K562 (cell line): ENCODE data around the gene POLR1D. TPM values are rescaled to one million over a fixed set of nuclear protein-coding genes. Genes with fewer than 3 reads are reported as not detected.

ENCODE experiments used
- ATAC-seq: fragments of 200-7000 bp; cut with Tn5 transposase; 3 replicates; pipeline ENCODE4 v1.9.1; 2020; ENCODE audit warnings: moderate library complexity
- BruUV-seq: library from RNA; stranded (reverse); fragments of 400-500 nt; replicated peaks from 2 replicates; lab custom pipeline; 2021; lab: Mats Ljungman, UMichigan
- CTCF ChIA-PET: fragments of 300-600 bp; formaldehyde crosslinking; extraction: SDS; loops from one replicate; lab custom pipeline; 2021; ENCODE audit warnings: low intra/inter-chr PET ratio; lab: Yijun Ruan, JAX
- POLR2A ChIA-PET: fragments of 300-600, 350-650 bp; sonication (Branson Sonifier 250); formaldehyde crosslinking; extraction: SDS; loops from one replicate; lab custom pipeline; 2021; ENCODE audit warnings: antibody characterized with exemption, inconsistent platforms; lab: Yijun Ruan, JAX
- DNase-seq, 4 experiments: peaks; one replicate each; pipeline versions ENCODE4 v3.0.0 to v3.0.0-alpha.2; 2011 to 2018; ENCODE audit warnings: low spot score in 3 of 4, mixed read lengths in 3 of 4; ENCODE audit errors: extremely low read depth in 1 of 4
- FAIRE-seq: peaks from 2 replicates; lab custom pipeline; 2011; peaks lifted over from hg19 to GRCh38; lab: Jason Lieb, UNC
- H2AFZ ChIP-seq: 2 replicates; pipeline ENCODE4 v1.6.0; 2011; ENCODE audit warnings: low read depth, low read length, control low read depth, inconsistent platforms
- H3K27ac ChIP-seq: fragments of 200-600 bp; 3 replicates; pipeline ENCODE4 v1.8.0; 2011; ENCODE audit warnings: low read depth, mild to moderate bottlenecking, control low read depth, inconsistent platforms, low read length, moderate library complexity, mixed read lengths; ENCODE audit errors: extremely low read depth
- H3K27me3 ChIP-seq, 2 experiments: fragments of 300-600 bp in 1 of 2; 2 replicates in 1 of 2; 3 replicates in 1 of 2; pipeline versions ENCODE4 v1.6.0 to v1.8.0; 2011; ENCODE audit warnings: inconsistent platforms in 2 of 2, low read length in 2 of 2, mild to moderate bottlenecking in 1 of 2, mixed read lengths in 1 of 2, moderate library complexity in 1 of 2; ENCODE audit not compliant: control insufficient read depth in 2 of 2, insufficient read depth in 2 of 2
- H3K36me3 ChIP-seq: fragments of 300-600 bp; 3 replicates; pipeline ENCODE4 v1.8.0; 2011; ENCODE audit warnings: mild to moderate bottlenecking, low read length, inconsistent platforms; ENCODE audit not compliant: control insufficient read depth, insufficient read depth
- H3K4me1 ChIP-seq, 2 experiments: fragments of 200-600 bp in 1 of 2; replicated peaks in 1 of 2; 2 replicates in 1 of 2; 3 replicates in 1 of 2; pipeline versions ENCODE4 v1.5.1 to v1.8.0; 2011; ENCODE audit warnings: inconsistent platforms in 2 of 2, low read length in 2 of 2, mild to moderate bottlenecking in 1 of 2, mixed read lengths in 1 of 2, moderate library complexity in 1 of 2; ENCODE audit not compliant: control insufficient read depth in 2 of 2, insufficient read depth in 2 of 2
- H3K4me2 ChIP-seq: 2 replicates; pipeline ENCODE4 v1.6.1; 2011; ENCODE audit warnings: low read length, control low read depth, inconsistent platforms, mixed read lengths; ENCODE audit not compliant: insufficient read depth
- H3K4me3 ChIP-seq: fragments of 200-600 bp; sonication (generic), shearing (Covaris generic); 2 replicates; pipeline ENCODE4 v1.5.1; 2016; ENCODE audit warnings: control low read depth, inconsistent platforms
- H3K79me2 ChIP-seq: fragments of 200-600 bp; 3 replicates; pipeline ENCODE4 v1.8.0; 2011; ENCODE audit warnings: low read length, inconsistent platforms; ENCODE audit not compliant: control insufficient read depth, insufficient read depth
- H3K9ac ChIP-seq, 2 experiments: 2 replicates each; pipeline versions ENCODE4 v1.6.0 to v1.6.1; 2011; ENCODE audit warnings: low read depth in 2 of 2, low read length in 2 of 2, control low read depth in 1 of 2, inconsistent platforms in 1 of 2, mild to moderate bottlenecking in 1 of 2, mixed read lengths in 1 of 2; ENCODE audit not compliant: insufficient read depth in 1 of 2
- H3K9me1 ChIP-seq: one replicate; pipeline ENCODE4 v1.6.0; 2011; ENCODE audit warnings: inconsistent platforms, mild to moderate bottlenecking, low read length, moderate library complexity; ENCODE audit not compliant: control insufficient read depth, insufficient read depth
- H3K9me3 ChIP-seq: replicated peaks from 2 replicates; pipeline ENCODE4 v1.5.1; 2011; ENCODE audit warnings: low read depth, low read length, inconsistent platforms; ENCODE audit not compliant: control insufficient read depth, insufficient read depth
- H4K20me1 ChIP-seq: replicated peaks from 2 replicates; pipeline ENCODE4 v1.6.1; 2011; ENCODE audit warnings: low read length, inconsistent platforms, mixed read lengths; ENCODE audit not compliant: control insufficient read depth, insufficient read depth
- BMI1 ChIP-seq: fragments of 150-350 bp; IDR thresholded peaks from 2 replicates; pipeline ENCODE4 v1.6.1; 2014; ENCODE audit warnings: low read length
- CREB3L1 ChIP-seq: fragments of 450-650 bp; IDR thresholded peaks from 2 replicates; pipeline ENCODE4 v1.6.1; 2014; ENCODE audit warnings: low read depth, mild to moderate bottlenecking, moderate library complexity, borderline replicate concordance
- EP300 ChIP-seq: IDR thresholded peaks from 2 replicates; pipeline ENCODE4 v1.6.1; 2012; ENCODE audit warnings: low read length, improper control_type of control experiment
- MCM2 ChIP-seq: fragments of 450-650 bp; IDR thresholded peaks from 2 replicates; pipeline ENCODE4 v1.6.1; 2017; ENCODE audit warnings: low read depth, mild to moderate bottlenecking
- MTA1 ChIP-seq: fragments of 450-650 bp; IDR thresholded peaks from 2 replicates; pipeline ENCODE4 v1.6.1; 2017; ENCODE audit warnings: borderline replicate concordance
- NCOA2 ChIP-seq, 2 experiments: fragments of 450-650 bp; IDR thresholded peaks; 2 replicates each; pipeline ENCODE4 v1.6.1; 2018; ENCODE audit warnings: mild to moderate bottlenecking in 2 of 2, moderate library complexity in 1 of 2; ENCODE audit not compliant: partially characterized antibody in 2 of 2
- RHOXF2B ChIP-seq: fragments of 250-450 bp; sonication (Bioruptor Pico); conservative IDR thresholded peaks from 2 replicates; pipeline ENCODE4 v1.5.1; 2021
- SMARCE1 ChIP-seq: fragments of 450-650 bp; IDR thresholded peaks from 2 replicates; pipeline ENCODE4 v1.7.1; 2016; ENCODE audit warnings: mild to moderate bottlenecking
- SRSF7 ChIP-seq: fragments of 200-400 bp; formaldehyde crosslinking; optimal IDR thresholded peaks from 2 replicates; pipeline ENCODE3; 2017; ENCODE audit warnings: mild to moderate bottlenecking, low read depth, low read length
- TBP ChIP-seq: optimal IDR thresholded peaks from 2 replicates; pipeline ENCODE3; 2011; ENCODE audit warnings: low read depth, low read length, improper control_type of control experiment
- TCFL5 ChIP-seq: fragments of 250-450 bp; sonication (Bioruptor Pico); conservative IDR thresholded peaks from 2 replicates; pipeline ENCODE4 v1.6.1; 2021; ENCODE audit warnings: mild to moderate bottlenecking, moderate library complexity, matching md5 sums
- ZKSCAN3 ChIP-seq: fragments of 250-450 bp; sonication (Bioruptor Pico); IDR thresholded peaks from 2 replicates; pipeline ENCODE4 v1.4.0; 2020
- ZMIZ1 ChIP-seq, 2 experiments: fragments of 150-350 bp in 1 of 2; IDR thresholded peaks; 2 replicates each; pipeline ENCODE4 v1.6.1; 2012 to 2016; ENCODE audit warnings: low read depth in 2 of 2, low read length in 2 of 2, mild to moderate bottlenecking in 1 of 2, moderate library complexity in 1 of 2
- ZNF586 ChIP-seq: fragments of 450-650 bp; formaldehyde crosslinking; conservative IDR thresholded peaks from 2 replicates; pipeline ENCODE4 v1.4.0; 2020; ENCODE audit warnings: mild to moderate bottlenecking, moderate library complexity
- ZNF668 ChIP-seq: fragments of 250-450 bp; sonication (Bioruptor Pico); IDR thresholded peaks from 2 replicates; pipeline ENCODE4 v1.8.0; 2022; ENCODE audit warnings: mild to moderate bottlenecking, inconsistent platforms
- WGBS: fragments of 100-300 bp; shearing (Covaris generic); methylation state at CpG from one replicate; pipeline ENCODE4 v1.1.6; 2016; ENCODE audit warnings: low coverage, mixed read lengths; ENCODE audit not compliant: insufficient coverage; ENCODE audit errors: missing lambda C conversion rate; 5-methylcytosine and 5-hydroxymethylcytosine counted together
- in situ Hi-C: fragments of 300-500 bp; cut with MboI; formaldehyde crosslinking; loops from 4 replicates; pipeline ENCODE4 v1.15.0; 2018; ENCODE audit warnings: inconsistent platforms, mixed read lengths
- intact Hi-C: fragments of 100-400 bp; cut with micrococcal nuclease; formaldehyde crosslinking; loops from 2 replicates; pipeline ENCODE4 v1.14.2; 2022
- polyA plus RNA-seq, 8 experiments: library from polyadenylated mRNA; depleted of rRNA in 4 of 8; stranded (reverse) in 5 of 8; unstranded in 3 of 8; fragments of >200 nt; fragmentation: Nextera tagmentation in 2 of 8; fragmentation: Illumina TruSeq in 1 of 8; extraction: Ambion mirVana in 2 of 8; extraction: Trizol in 1 of 8; gene quantifications; 2 replicates each; pipeline versions ENCODE4 v1.2.1 to v1.2.3, GENCODE V29; 2011 to 2014; ENCODE audit warnings: inconsistent platforms in 1 of 8, missing spikeins in 1 of 8
- total RNA-seq, 7 experiments: library from RNA; depleted of rRNA in 6 of 7; stranded (reverse); fragments of >200 nt in 6 of 7; fragmentation: Illumina TruSeq in 2 of 7; extraction: Trizol in 2 of 7; gene quantifications; 2 replicates each; pipeline versions ENCODE4 v1.2.1 to v1.2.3, GENCODE V29; 2011 to 2021; ENCODE audit warnings: low replicate concordance in 1 of 7

The POLR1D gene
- total and polyA plus RNA-seq, 9 of the 15 experiments (the other 6 are each of a cell fraction or from before 2014, with no cell fraction given) = 107 to 188 (median 145) TPM

- ATAC-seq (no peak), DNase-seq (no peak), FAIRE-seq (no peak)
- 98% methylated on average over 16 of the region's 19 CpGs for WGBS
- POLR2A ChIA-PET = no interaction called here
- Histone ChIP-seq H3K4me2 (no peak overlapping the region), H3K27me3 (no peaks in the 10 kb centered on the region), H3K27ac (no peak overlapping the region), H3K9ac (no peak overlapping the region), H3K9me1 (no peaks in the 10 kb centered on the region), H3K9me3 (no peaks in the 10 kb centered on the region), H4K20me1 (no peaks in the 10 kb centered on the region; the same call in 1 of the 2 replicates), H3K4me1 (peaks cover 4 to 10% of the 10 kb centered on the region in 2 experiments; a peak in 4 of 5 replicates), H3K36me3 (peaks cover 3% of the 10 kb centered on the region; the same call in 1 of the 3 replicates), H3K79me2 (no peaks in the 10 kb centered on the region), H3K4me3 (no peak overlapping the region), H2AFZ (no peak overlapping the region)
- in situ Hi-C loops = no loop called here
- CTCF ChIA-PET = no interaction called here
- BruUV-seq = no TSS peak
- intact Hi-C loops = loop anchor here (5.0 kb wide), 1 partner anchor 162 kb away; no protein-coding TSS in a partner anchor
- TF ChIP-seq ZNF586 (no peak), TCFL5 (CRISPR knock-in tag) (no peak), BMI1 (no peak), TBP (no peak), MTA1 (no peak), ZNF668 (CRISPR knock-in tag) (no peak), ZMIZ1 (IDR thresholded peaks at IDR 0.05; ENCODE audit: low read depth in 2 of 2, low read length in 2 of 2) (no peak), EP300 (no peak), NCOA2 (IDR thresholded peaks at IDR 0.05; ENCODE audit: partially characterized antibody in 2 of 2) (no peak), RHOXF2B (CRISPR knock-in tag) (no peak), SRSF7 (no peak), MCM2 (no peak), ZKSCAN3 (CRISPR knock-in tag) (no peak), CREB3L1 (no peak), SMARCE1 (no peak)
Observed at GRCh38 chr13:27665761-27666160, 44.1 kb downstream of the POLR1D start.
